ENCODE results near the gene ZIC5.

ZIC5 gene

GRCh38 chr13:99975626-99976025 lies 4.1 kb upstream of the ZIC5 start:
- DNase-seq: no peak

GRCh38 chr13:99974939-99975561 lies 3.5 kb upstream of the ZIC5 start:
- no peak for DNase-seq

- no peak for DNase-seq
These were observed 2.9 kb upstream of the ZIC5 start for GRCh38 chr13:99974296-99974938.

GRCh38 chr13:99973808-99974185 lies 2.2 kb upstream of the ZIC5 start:
- DNase-seq: no peak

GRCh38 chr13:99973163-99973807 lies 1.7 kb upstream of the ZIC5 start:
- no peak for DNase-seq

GRCh38 chr13:99972190-99972731 lies 694 bp upstream of the ZIC5 start:
- DNase-seq: no peak

- no peak for DNase-seq
These were observed 654 bp downstream of the ZIC5 start for GRCh38 chr13:99970651-99971575.

- peak in 1 of 2 donors; percentile 41 for DNase-seq
These were observed 1.5 kb downstream of the ZIC5 start for GRCh38 chr13:99969919-99970650.

- DNase-seq: no peak
These were observed 2.1 kb downstream of the ZIC5 start for GRCh38 chr13:99969453-99969918.

- DNase-seq: no peak
These were observed 2.8 kb downstream of the ZIC5 start for GRCh38 chr13:99968521-99969452.

- DNase-seq: no peak
These were observed 3.6 kb downstream of the ZIC5 start for GRCh38 chr13:99967869-99968520.

GRCh38 chr13:99967498-99967868 lies 4.1 kb downstream of the ZIC5 start:
- no peak for DNase-seq

GRCh38 chr13:99966064-99966805 lies 5.3 kb downstream of the ZIC5 start:
- DNase-seq: no peak

GRCh38 chr13:99965329-99966000 lies 6.1 kb downstream of the ZIC5 start:
- no peak for DNase-seq

- no peak for DNase-seq
These were observed 7.7 kb downstream of the ZIC5 start for GRCh38 chr13:99963816-99964339.

GRCh38 chr13:99962242-99962641 lies 9.3 kb downstream of the ZIC5 start:
- no peak for DNase-seq

- DNase-seq: no peak
These were observed 9.9 kb downstream of the ZIC5 start for GRCh38 chr13:99961636-99962035.

GRCh38 chr13:99960663-99961311 lies 10.8 kb downstream of the ZIC5 start:
- DNase-seq: no peak

Measured in CD4-positive, alpha-beta T cell treated with Interferon alpha-2 for 1 hour (primary cell).